ENCODE data around the gene TPT1. TPM values are rescaled to one million over a fixed set of nuclear protein-coding genes. Genes with fewer than 3 reads are reported as not detected.

TPT1 gene
- total RNA-seq, 2 experiments from 2014 or later: 3,408 to 3,964 TPM

Other genes with a start within 250 kb of the TPT1 start
- gene GTF2F2, start 220.7 kb downstream of the TPT1 start, total RNA-seq: 10 to 100 TPM; 19.9 to 25.6 TPM
- not detected for gene KCTD4, start 140.1 kb downstream of the TPT1 start, total RNA-seq
- gene SLC25A30, start 77.2 kb upstream of the TPT1 start, total RNA-seq: 10 to 100 TPM; 17.7 to 18.4 TPM
- 10 to 100 TPM; 18.0 to 19.6 TPM for gene COG3, start 123.8 kb upstream of the TPT1 start, total RNA-seq

All from activated CD4-positive, alpha-beta T cell treated with anti-CD3 and anti-CD28 coated beads for 36 hours (primary cell).